Right lobe of liver (tissue), 4 donors: ENCODE measurements around the gene ZSCAN30.

ENCODE experiments used
- CTCF ChIP-seq, 4 donors: fragments of 200-600 bp in 3 of 4; fragments of 450-650 bp in 1 of 4; IDR thresholded peaks; one replicate each; pipeline versions ENCODE4 v1.5.1 to v1.8.0; 2016 to 2022; ENCODE audit warnings: antibody characterized with exemption in 4 of 4, mild to moderate bottlenecking in 2 of 4
- POLR2A ChIP-seq: fragments of 450-650 bp; IDR thresholded peaks from one replicate; pipeline ENCODE4 v1.6.1; 2017; ENCODE audit warnings: antibody characterized with exemption, mild to moderate bottlenecking
- donor health status: DM: no; HTN: no; CAD: no.
- donor health status: DM: no; HTN: no; CAD: no.
- donor health status: DM: no; HTN: yes; CAD: no.

- TF ChIP-seq POLR2A (no peak), CTCF (IDR thresholded peaks at IDR 0.05) (no peak)
Measured at GRCh38 chr18:35326695-35327387, 36.8 kb upstream of the ZSCAN30 start.
